H9 (cell line): ENCODE data around the gene ERH. TPM values are rescaled to one million over a fixed set of nuclear protein-coding genes. Genes with fewer than 3 reads are reported as not detected.

ENCODE experiments used
- DNase-seq: peaks from one replicate; pipeline ENCODE4 v3.0.0-alpha.2; 2017
- H2AFZ ChIP-seq: one replicate; pipeline ENCODE4 v1.6.1; 2013; ENCODE audit warnings: mild to moderate bottlenecking, low read length, control low read depth, moderate library complexity
- H2AK5ac ChIP-seq: 2 replicates; pipeline ENCODE4 v1.6.1; 2013; ENCODE audit warnings: low read length, control low read depth, mixed read lengths; ENCODE audit not compliant: insufficient read length
- H2BK120ac ChIP-seq: one replicate; pipeline ENCODE4 v1.6.1; 2013; ENCODE audit warnings: low read depth, mild to moderate bottlenecking, low read length, control low read depth, inconsistent platforms; ENCODE audit not compliant: poor library complexity, severe bottlenecking
- H2BK12ac ChIP-seq: 2 replicates; pipeline ENCODE4 v1.6.1; 2013; ENCODE audit warnings: low read length, control low read depth, mixed read lengths, low read depth; ENCODE audit not compliant: insufficient read length
- H2BK15ac ChIP-seq: 2 replicates; pipeline ENCODE4 v1.6.1; 2013; ENCODE audit warnings: low read depth, low read length, control low read depth
- H2BK20ac ChIP-seq: one replicate; pipeline ENCODE4 v1.6.1; 2013; ENCODE audit warnings: low read depth, mild to moderate bottlenecking, low read length, control low read depth, inconsistent platforms; ENCODE audit not compliant: poor library complexity, severe bottlenecking
- H2BK5ac ChIP-seq: 2 replicates; pipeline ENCODE4 v1.6.1; 2013; ENCODE audit warnings: low read length, control low read depth, mixed read lengths; ENCODE audit not compliant: insufficient read length
- H3K14ac ChIP-seq: 2 replicates; pipeline ENCODE4 v1.6.1; 2013; ENCODE audit warnings: low read length, control low read depth; ENCODE audit not compliant: insufficient read depth
- H3K18ac ChIP-seq: 2 replicates; pipeline ENCODE4 v1.6.1; 2013; ENCODE audit warnings: low read depth, mild to moderate bottlenecking, mixed read lengths, low read length, control low read depth; ENCODE audit not compliant: insufficient read length
- H3K23ac ChIP-seq: 2 replicates; pipeline ENCODE4 v1.6.1; 2013; ENCODE audit warnings: low read length, control low read depth, mixed read lengths, low read depth; ENCODE audit not compliant: insufficient read length
- H3K23me2 ChIP-seq: 2 replicates; pipeline ENCODE4 v1.6.1; 2013; ENCODE audit warnings: low read depth, mild to moderate bottlenecking, mixed read lengths, low read length, control low read depth; ENCODE audit not compliant: insufficient read length, poor library complexity, severe bottlenecking
- H3K27ac ChIP-seq: 2 replicates; pipeline ENCODE4 v1.5.1; 2013; ENCODE audit warnings: low read length, control low read depth, mixed read lengths, low read depth; ENCODE audit not compliant: insufficient read length
- H3K27me3 ChIP-seq: 2 replicates; pipeline ENCODE4 v1.6.1; 2013; ENCODE audit warnings: low read length, control low read depth, inconsistent platforms; ENCODE audit not compliant: insufficient read depth
- H3K4ac ChIP-seq: 2 replicates; pipeline ENCODE4 v1.6.1; 2013; ENCODE audit warnings: low read depth, mild to moderate bottlenecking, control low read depth, inconsistent platforms, low read length, moderate library complexity
- H3K4me1 ChIP-seq: 2 replicates; pipeline ENCODE4 v1.6.1; 2013; ENCODE audit warnings: low read length, control low read depth, inconsistent platforms; ENCODE audit not compliant: insufficient read depth
- H3K4me2 ChIP-seq: 2 replicates; pipeline ENCODE4 v1.6.1; 2013; ENCODE audit warnings: low read length, control low read depth, mixed read lengths; ENCODE audit not compliant: insufficient read length, insufficient read depth
- H3K56ac ChIP-seq: 2 replicates; pipeline ENCODE4 v1.6.1; 2013; ENCODE audit warnings: low read depth, mild to moderate bottlenecking, mixed read lengths, low read length, control low read depth; ENCODE audit not compliant: insufficient read length
- H3K79me1 ChIP-seq: 2 replicates; pipeline ENCODE4 v1.6.1; 2013; ENCODE audit warnings: low read depth, mild to moderate bottlenecking, moderate library complexity, low read length, control low read depth, inconsistent platforms; ENCODE audit not compliant: insufficient read depth, poor library complexity, severe bottlenecking
- H3K79me2 ChIP-seq: 2 replicates; pipeline ENCODE4 v1.6.1; 2013; ENCODE audit warnings: low read length, control low read depth, inconsistent platforms; ENCODE audit not compliant: insufficient read depth
- H3K9ac ChIP-seq: 2 replicates; pipeline ENCODE4 v1.6.1; 2013; ENCODE audit warnings: low read length, control low read depth, mixed read lengths; ENCODE audit not compliant: insufficient read length; ENCODE audit errors: extremely low read depth
- H3K9me3 ChIP-seq: one replicate; pipeline ENCODE4 v1.6.1; 2013; ENCODE audit warnings: low read depth, low read length, inconsistent platforms; ENCODE audit not compliant: control insufficient read depth
- H3T11ph ChIP-seq: one replicate; pipeline ENCODE4 v1.6.1; 2013; ENCODE audit warnings: mild to moderate bottlenecking, low read length, control low read depth, inconsistent platforms
- H4K20me1 ChIP-seq: one replicate; pipeline ENCODE4 v1.6.1; 2013; ENCODE audit not compliant: control insufficient read depth, insufficient read length, insufficient read depth
- H4K5ac ChIP-seq: 2 replicates; pipeline ENCODE4 v1.6.1; 2013; ENCODE audit warnings: low read depth, mild to moderate bottlenecking, mixed read lengths, low read length, control low read depth; ENCODE audit not compliant: insufficient read length
- H4K8ac ChIP-seq: replicated peaks from 2 replicates; pipeline ENCODE4 v1.6.1; 2013; ENCODE audit warnings: low read length, control low read depth, mixed read lengths, low read depth; ENCODE audit not compliant: insufficient read length
- H4K91ac ChIP-seq: 2 replicates; pipeline ENCODE4 v1.6.1; 2013; ENCODE audit warnings: low read depth, mild to moderate bottlenecking, moderate library complexity, mixed read lengths, low read length, control low read depth; ENCODE audit not compliant: insufficient read length
- H3K27ac Mint-ChIP-seq, 3 experiments: 2 replicates in 2 of 3; 3 replicates in 1 of 3; pipeline ENCODE4 v1.8.0; 2020 to 2021; ENCODE audit warnings: mixed read lengths in 3 of 3, mild to moderate bottlenecking in 1 of 3, moderate library complexity in 1 of 3
- H3K27me3 Mint-ChIP-seq: 2 replicates; pipeline ENCODE4 v1.8.0; 2021; ENCODE audit warnings: low read depth, mild to moderate bottlenecking, moderate library complexity, mixed read lengths
- H3K36me3 Mint-ChIP-seq, 3 experiments: 2 replicates in 2 of 3; 3 replicates in 1 of 3; pipeline ENCODE4 v1.8.0; 2020 to 2021; ENCODE audit warnings: low read depth in 3 of 3, mixed read lengths in 3 of 3; ENCODE audit not compliant: insufficient read depth in 1 of 3
- H3K4me1 Mint-ChIP-seq, 2 experiments: 2 replicates each; pipeline ENCODE4 v1.8.0; 2020; ENCODE audit warnings: mixed read lengths in 2 of 2
- H3K4me3 Mint-ChIP-seq, 2 experiments: 2 replicates in 1 of 2; 3 replicates in 1 of 2; pipeline ENCODE4 v1.8.0; 2020 to 2021; ENCODE audit warnings: mild to moderate bottlenecking in 2 of 2, mixed read lengths in 2 of 2, moderate library complexity in 1 of 2
- H3K9me3 Mint-ChIP-seq, 2 experiments: 2 replicates in 1 of 2; 3 replicates in 1 of 2; pipeline ENCODE4 v1.8.0; 2020; ENCODE audit warnings: mild to moderate bottlenecking in 2 of 2, mixed read lengths in 2 of 2, moderate library complexity in 1 of 2
- CTCF ChIP-seq: fragments of 200-600 bp; sonication (generic); conservative IDR thresholded peaks from 3 replicates; pipeline ENCODE4 v1.8.0; 2021; ENCODE audit warnings: antibody characterized with exemption, mild to moderate bottlenecking
- WGBS: extraction: QIAGEN DNeasy Blood & Tissue Kit; methylation state at CpG from one replicate; pipeline ENCODE4 v1.1.7; 2013; ENCODE audit warnings: missing lambda C conversion rate, low lambda C conversion rate, mixed read lengths; ENCODE audit not compliant: insufficient read length; ENCODE audit errors: extremely low coverage; 5-methylcytosine and 5-hydroxymethylcytosine counted together
- total RNA-seq: library from RNA; stranded (reverse); gene quantifications from 2 replicates; pipeline ENCODE4 v1.2.1, GENCODE V29; 2021

Gene ERH
- total RNA-seq, 1 experiment from 2014 or later, result 443 TPM

GRCh38 chr14:69355154-69355597 is 42.9 kb downstream of the ERH start:
- Histone ChIP-seq H3K23ac (no peak overlapping the region), H4K20me1 (no peaks in the 10 kb centered on the region), H3K27ac (no peak overlapping the region), H2BK20ac (no peak overlapping the region), H3K9me3 (no peaks in the 10 kb centered on the region), H3K9ac (no peak overlapping the region), H4K91ac (no peak overlapping the region), H4K8ac (no peak overlapping the region), H3K79me2 (no peaks in the 10 kb centered on the region), H3K79me1 (no peaks in the 10 kb centered on the region), H3T11ph (no peak overlapping the region), H3K14ac (no peak overlapping the region; the same call in 1 of the 2 replicates), H3K18ac (no peak overlapping the region), H3K4me1 (no peaks in the 10 kb centered on the region), H2AFZ (no peak overlapping the region), H3K23me2 (no peaks in the 10 kb centered on the region), H2BK15ac (no peak overlapping the region), H4K5ac (no peak overlapping the region), H2BK12ac (no peak overlapping the region), H2BK120ac (no peak overlapping the region), H3K4me2 (no peak overlapping the region), H2BK5ac (no peak overlapping the region), H3K4ac (no peak overlapping the region), H3K56ac (no peak overlapping the region), H3K27me3 (no peaks in the 10 kb centered on the region), H2AK5ac (no peak overlapping the region)
- no CpG with 5 or more reads among the region's 6 CpGs for WGBS
- H3K9me3 Mint-ChIP-seq, result no peaks in the 10 kb centered on the region
- no peak for DNase-seq
- no peak for TF ChIP-seq CTCF
- H3K27me3 Mint-ChIP-seq, result no peaks in the 10 kb centered on the region; the same call in 1 of the 2 replicates
- H3K4me1 Mint-ChIP-seq, result peaks cover 13 to 18% of the 10 kb centered on the region in 2 experiments
- no peak overlapping the region for H3K4me3 Mint-ChIP-seq
- H3K27ac Mint-ChIP-seq, result peak overlapping the region in 1 of 3 experiments; percentile 67; a peak in 1 of 7 replicates
- no peaks in the 10 kb centered on the region for H3K36me3 Mint-ChIP-seq
